ENCODE data around the gene CD247. TPM values are rescaled to one million over a fixed set of nuclear protein-coding genes. Genes with fewer than 3 reads are reported as not detected.

The CD247 gene
- total and polyA plus RNA-seq, 2 experiments from 2014 or later, result not detected

DNA sequence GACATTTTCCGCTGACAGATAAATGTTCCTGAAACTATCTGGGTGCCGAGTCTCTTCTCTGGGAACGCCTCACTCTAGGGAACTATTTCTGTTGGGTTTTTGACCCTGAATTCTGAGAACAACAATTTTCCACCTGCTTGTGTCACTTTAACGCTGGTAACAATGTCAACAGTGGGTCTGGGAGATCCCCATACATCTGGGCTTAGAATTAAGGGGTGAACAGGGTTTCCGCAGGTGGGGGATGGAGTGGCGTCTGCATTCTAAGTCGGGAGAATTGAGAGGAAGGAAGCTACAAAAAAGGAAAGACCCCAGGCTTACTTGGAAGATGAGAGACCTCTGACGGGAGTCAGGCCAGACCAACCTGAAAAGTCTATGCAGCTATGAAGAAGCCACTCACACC, 8.7 kb downstream of the CD247 start:
- H3K9me2 ChIP-seq (replicated peaks; ENCODE audit: insufficient read depth), result no peaks in the 10 kb centered on the region
- H3K27me3 ChIP-seq, result no peaks in the 10 kb centered on the region
- no peak overlapping the region for H3K27ac ChIP-seq
- no peaks in the 10 kb centered on the region for H3K9me3 ChIP-seq (ENCODE audit: low read depth)
- H2AFZ ChIP-seq, result no peak overlapping the region
- no peak for DNase-seq (ENCODE audit: low spot score)
- no peak for TF ChIP-seq EZH2phosphoT487 (IDR thresholded peaks at IDR 0.05; ENCODE audit: low read depth, severe bottlenecking, unreplicated experiment)
- no peak for TF ChIP-seq EZH2 (IDR thresholded peaks at IDR 0.05; ENCODE audit: borderline replicate concordance)
- TF ChIP-seq CTCF (IDR thresholded peaks at IDR 0.05; ENCODE audit: poor library complexity), result no peak
- H3K4me1 ChIP-seq (ENCODE audit: insufficient read depth), result peaks cover 5% of the 10 kb centered on the region
- H3K79me2 ChIP-seq, result no peaks in the 10 kb centered on the region
- no peaks in the 10 kb centered on the region for H3K36me3 ChIP-seq (replicated peaks; ENCODE audit: insufficient read depth, low read depth)
- no peaks in the 10 kb centered on the region for H4K20me1 ChIP-seq (ENCODE audit: insufficient read depth, poor library complexity, severe bottlenecking)
- no peak overlapping the region for H3K4me3 ChIP-seq
- H3K4me2 ChIP-seq, result no peak overlapping the region
- WGBS (ENCODE audit: low lambda C conversion rate, missing lambda C conversion rate), result 89% methylated on average over 8 of the region's 8 CpGs

DNA sequence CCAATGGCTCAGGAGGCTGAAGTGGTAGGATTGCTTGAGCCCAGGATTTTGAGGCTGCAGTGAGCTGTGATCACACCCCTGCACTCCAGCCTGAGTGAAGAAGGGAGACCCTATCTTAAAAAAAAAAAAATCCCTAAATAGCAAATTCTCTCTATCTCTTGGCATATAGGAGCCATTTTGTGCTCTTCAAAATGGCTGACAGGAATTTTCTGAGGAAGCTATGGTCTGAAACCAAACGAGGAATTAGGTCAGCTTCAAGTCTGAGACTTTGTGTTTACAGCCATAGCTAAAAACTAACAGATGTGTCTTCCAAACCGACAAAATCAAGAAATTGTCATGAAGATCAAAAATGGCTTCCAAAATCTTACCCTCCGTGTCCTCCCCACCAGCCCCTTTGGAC, 10.6 kb downstream of the CD247 start:
- Histone ChIP-seq H3K27me3 (peaks cover 4% of the 10 kb centered on the region), H3K9me2 (replicated peaks; ENCODE audit: insufficient read depth) (no peaks in the 10 kb centered on the region), H2AFZ (no peak overlapping the region), H3K4me1 (ENCODE audit: insufficient read depth) (peaks cover 5% of the 10 kb centered on the region), H3K9me3 (ENCODE audit: low read depth) (no peaks in the 10 kb centered on the region), H4K20me1 (ENCODE audit: insufficient read depth, poor library complexity, severe bottlenecking) (no peaks in the 10 kb centered on the region), H3K79me2 (no peaks in the 10 kb centered on the region), H3K4me2 (no peak overlapping the region), H3K4me3 (no peak overlapping the region), H3K27ac (no peak overlapping the region), H3K36me3 (replicated peaks; ENCODE audit: insufficient read depth, low read depth) (no peaks in the 10 kb centered on the region)
- DNase-seq (ENCODE audit: low spot score), result no peak
- TF ChIP-seq EZH2 (IDR thresholded peaks at IDR 0.05; ENCODE audit: borderline replicate concordance), result no peak
- TF ChIP-seq EZH2phosphoT487 (IDR thresholded peaks at IDR 0.05; ENCODE audit: low read depth, severe bottlenecking, unreplicated experiment), result no peak
- TF ChIP-seq CTCF (IDR thresholded peaks at IDR 0.05; ENCODE audit: poor library complexity), result no peak
- WGBS (ENCODE audit: low lambda C conversion rate, missing lambda C conversion rate), result 87% methylated on average over 3 of the region's 3 CpGs

GRCh38 chr1:167504467-167504827, 13.9 kb downstream of the CD247 start:
- no peak for TF ChIP-seq EZH2 (IDR thresholded peaks at IDR 0.05; ENCODE audit: borderline replicate concordance)
- no peak for TF ChIP-seq CTCF (IDR thresholded peaks at IDR 0.05; ENCODE audit: poor library complexity)
- TF ChIP-seq EZH2phosphoT487 (IDR thresholded peaks at IDR 0.05; ENCODE audit: low read depth, severe bottlenecking, unreplicated experiment), result no peak
- Histone ChIP-seq H3K9me3 (ENCODE audit: low read depth) (no peaks in the 10 kb centered on the region), H3K27ac (no peak overlapping the region), H3K27me3 (peaks cover 4% of the 10 kb centered on the region), H3K79me2 (no peaks in the 10 kb centered on the region), H2AFZ (no peak overlapping the region), H3K9me2 (replicated peaks; ENCODE audit: insufficient read depth) (no peaks in the 10 kb centered on the region), H4K20me1 (ENCODE audit: insufficient read depth, poor library complexity, severe bottlenecking) (no peaks in the 10 kb centered on the region), H3K36me3 (replicated peaks; ENCODE audit: insufficient read depth, low read depth) (no peaks in the 10 kb centered on the region), H3K4me2 (no peak overlapping the region), H3K4me1 (ENCODE audit: insufficient read depth) (no peaks in the 10 kb centered on the region), H3K4me3 (no peak overlapping the region)
- WGBS (ENCODE audit: low lambda C conversion rate, missing lambda C conversion rate), result 74% methylated on average over 3 of the region's 3 CpGs
- no peak for DNase-seq (ENCODE audit: low spot score)
